Hematopoietic multipotent progenitor cell treated with erythropoietin and hydrocortisone succinate and interleukin-3 and kit ligand, for 4 days (in vitro differentiated cells): ENCODE measurements around the gene NFE2L1.
"Not testable (repeated sequence)": the region's sequence is repeated elsewhere in the genome, so short reads cannot be mapped to it uniquely, and the experiment has no call there.

Experiments used
- DNase-seq: peaks from one replicate; pipeline ENCODE4 v3.0.0-alpha.2; 2015

NFE2L1 gene, protein sequence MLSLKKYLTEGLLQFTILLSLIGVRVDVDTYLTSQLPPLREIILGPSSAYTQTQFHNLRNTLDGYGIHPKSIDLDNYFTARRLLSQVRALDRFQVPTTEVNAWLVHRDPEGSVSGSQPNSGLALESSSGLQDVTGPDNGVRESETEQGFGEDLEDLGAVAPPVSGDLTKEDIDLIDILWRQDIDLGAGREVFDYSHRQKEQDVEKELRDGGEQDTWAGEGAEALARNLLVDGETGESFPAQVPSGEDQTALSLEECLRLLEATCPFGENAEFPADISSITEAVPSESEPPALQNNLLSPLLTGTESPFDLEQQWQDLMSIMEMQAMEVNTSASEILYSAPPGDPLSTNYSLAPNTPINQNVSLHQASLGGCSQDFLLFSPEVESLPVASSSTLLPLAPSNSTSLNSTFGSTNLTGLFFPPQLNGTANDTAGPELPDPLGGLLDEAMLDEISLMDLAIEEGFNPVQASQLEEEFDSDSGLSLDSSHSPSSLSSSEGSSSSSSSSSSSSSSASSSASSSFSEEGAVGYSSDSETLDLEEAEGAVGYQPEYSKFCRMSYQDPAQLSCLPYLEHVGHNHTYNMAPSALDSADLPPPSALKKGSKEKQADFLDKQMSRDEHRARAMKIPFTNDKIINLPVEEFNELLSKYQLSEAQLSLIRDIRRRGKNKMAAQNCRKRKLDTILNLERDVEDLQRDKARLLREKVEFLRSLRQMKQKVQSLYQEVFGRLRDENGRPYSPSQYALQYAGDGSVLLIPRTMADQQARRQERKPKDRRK

DNA sequence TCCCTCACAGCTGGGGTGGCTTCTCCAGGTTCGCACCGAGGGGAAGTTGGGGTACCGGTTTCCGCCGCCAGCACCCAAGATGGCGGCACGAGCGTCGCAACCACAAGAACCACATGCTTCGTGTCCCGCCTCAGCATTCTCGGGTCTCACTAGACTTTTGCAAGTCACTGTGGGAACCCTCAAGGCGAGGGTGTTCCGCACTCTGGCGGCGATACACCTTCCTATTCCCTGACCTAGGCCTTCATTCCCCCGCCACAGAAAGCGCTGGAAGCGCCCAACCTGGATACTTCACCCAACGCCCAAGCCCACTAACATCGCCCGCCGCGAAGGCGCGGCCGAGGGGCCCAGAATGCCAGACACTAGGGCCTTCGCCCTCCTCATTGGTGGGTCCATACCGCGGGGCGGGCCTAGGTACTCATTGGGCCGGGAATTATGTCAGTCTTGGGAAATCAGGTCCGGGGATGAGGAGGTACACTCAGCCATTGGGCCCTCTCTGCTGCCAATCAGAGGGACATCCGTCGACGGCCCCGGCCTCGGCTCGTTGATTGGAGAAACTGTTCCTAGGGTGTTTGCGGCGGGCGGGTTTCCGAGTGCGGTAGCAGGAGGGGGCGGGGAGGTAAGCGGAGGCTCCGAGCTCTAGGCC lies at the start of gene NFE2L1:
NFE2L1 (plus strand) TSS at position 619 of the 643 bp plus-strand sequence. CDS start 2,760 bp downstream, outside the sequence.
- DNase-seq: peak; percentile 100

DNA sequence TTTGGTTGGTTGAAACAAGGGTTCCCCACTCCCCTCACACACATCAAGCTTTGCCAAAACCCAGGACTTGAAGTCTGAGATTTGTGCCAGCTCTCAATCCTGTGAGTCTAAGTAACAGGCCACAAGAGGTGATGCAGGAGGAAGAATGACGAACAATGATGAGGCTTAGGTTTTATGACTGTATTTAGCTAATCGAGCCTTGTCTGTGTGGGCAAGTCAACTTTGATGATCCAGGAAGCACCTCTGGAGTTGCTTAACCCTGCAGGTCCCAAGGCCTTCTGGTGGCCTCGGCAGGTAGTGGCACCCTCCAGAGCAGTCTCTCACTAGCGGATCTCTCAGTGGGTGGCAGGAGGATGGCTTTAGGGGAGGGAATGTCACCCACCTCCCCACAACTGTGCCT lies 48.6 kb upstream of the NFE2L1 start:
- no peak for DNase-seq

DNA sequence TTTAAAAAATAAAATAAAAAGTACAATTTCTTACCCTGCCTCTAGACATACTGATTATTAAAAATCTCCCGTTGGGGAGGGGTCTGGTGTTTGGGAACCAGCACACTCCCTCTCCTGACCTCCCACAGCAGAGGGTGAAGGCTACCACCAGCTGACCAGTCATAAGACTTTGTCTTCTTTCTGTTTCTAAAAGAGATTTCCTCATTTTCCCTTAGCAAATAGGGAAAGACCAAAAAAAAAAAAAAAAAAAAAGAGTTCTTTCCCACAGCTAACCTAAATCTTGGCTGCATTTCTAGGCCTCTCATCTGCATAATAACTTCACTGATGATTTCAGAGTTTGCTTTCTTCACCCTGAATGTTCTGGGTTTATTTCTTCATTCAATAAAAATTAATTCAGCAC lies 47.0 kb upstream of the NFE2L1 start:
- no peak for DNase-seq

DNA sequence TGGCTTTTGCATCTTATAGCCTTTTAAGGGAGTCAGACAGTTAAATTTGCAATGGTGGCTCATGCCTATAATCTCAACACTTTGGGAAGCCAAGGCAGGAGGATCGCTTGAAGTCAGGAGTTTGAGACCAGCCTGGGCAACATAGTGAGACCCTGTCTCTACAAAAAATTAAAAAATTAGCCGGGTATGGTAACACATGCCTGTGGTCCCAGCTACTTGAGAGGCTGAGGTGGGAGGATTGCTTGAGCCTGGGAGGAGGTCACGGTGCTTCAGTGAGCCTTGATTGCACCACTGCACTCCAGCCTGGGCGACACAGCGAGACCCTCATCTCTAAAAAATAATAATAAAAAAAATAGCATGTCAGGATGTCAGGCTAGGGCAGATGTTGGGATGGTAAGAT lies 46.5 kb upstream of the NFE2L1 start:
- not testable (repeated sequence) for DNase-seq

DNA sequence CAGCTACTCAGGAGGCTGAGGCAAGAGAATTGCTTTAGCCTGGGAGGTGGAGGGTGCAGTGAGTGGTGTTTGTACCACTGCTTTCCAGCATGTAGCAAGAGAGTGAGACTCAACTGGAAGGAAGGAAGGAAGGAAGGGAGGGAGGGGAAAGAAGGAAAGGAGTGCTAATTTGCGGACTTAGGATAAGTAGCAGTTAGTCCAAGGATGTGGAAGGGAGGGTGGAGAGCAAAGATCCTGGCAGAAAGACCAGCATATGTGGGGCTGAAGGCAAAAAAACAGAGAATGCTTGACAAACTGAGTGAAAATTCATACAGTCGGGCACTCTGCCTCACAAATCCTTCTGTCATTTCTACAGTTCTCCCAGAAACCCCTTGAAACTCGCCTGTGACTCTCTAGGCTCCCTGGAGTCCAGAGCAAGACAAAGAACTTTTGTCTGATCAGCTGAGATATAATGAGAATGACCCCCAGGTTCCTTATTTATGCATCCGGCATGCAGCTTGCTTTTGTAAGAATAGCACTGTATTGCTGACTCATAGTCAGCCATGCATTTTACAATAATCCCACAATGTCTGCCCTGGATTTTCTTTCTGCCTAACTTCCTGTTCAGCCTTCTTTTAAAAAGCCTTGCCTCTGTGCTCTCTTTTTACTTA lies 45.8 kb upstream of the NFE2L1 start:
- DNase-seq: peak; percentile 87

DNA sequence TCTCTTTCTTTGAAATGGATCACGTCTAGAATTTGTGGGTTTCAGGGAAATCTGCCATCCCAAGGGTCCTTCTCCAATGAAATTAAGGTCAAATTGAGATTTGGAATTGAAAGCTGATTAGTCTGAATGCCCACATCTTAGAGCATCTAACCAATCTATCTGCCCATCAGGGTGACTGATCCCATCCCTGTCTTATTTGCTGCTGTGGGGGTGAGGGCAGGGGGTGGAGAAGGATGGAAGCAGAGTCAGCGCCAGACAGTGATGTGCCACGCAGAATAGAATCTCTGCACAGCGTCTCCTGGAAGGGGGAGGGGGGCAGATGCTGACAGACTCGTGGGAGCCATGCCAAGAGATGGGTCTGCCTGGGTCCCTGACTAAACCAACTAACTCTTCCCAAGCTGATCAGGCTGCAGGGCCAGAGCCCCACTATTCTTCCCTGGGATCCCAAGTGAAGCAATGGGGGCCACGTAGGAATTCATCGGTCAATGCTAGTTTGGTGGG lies 45.2 kb upstream of the NFE2L1 start:
- DNase-seq: no peak

DNA sequence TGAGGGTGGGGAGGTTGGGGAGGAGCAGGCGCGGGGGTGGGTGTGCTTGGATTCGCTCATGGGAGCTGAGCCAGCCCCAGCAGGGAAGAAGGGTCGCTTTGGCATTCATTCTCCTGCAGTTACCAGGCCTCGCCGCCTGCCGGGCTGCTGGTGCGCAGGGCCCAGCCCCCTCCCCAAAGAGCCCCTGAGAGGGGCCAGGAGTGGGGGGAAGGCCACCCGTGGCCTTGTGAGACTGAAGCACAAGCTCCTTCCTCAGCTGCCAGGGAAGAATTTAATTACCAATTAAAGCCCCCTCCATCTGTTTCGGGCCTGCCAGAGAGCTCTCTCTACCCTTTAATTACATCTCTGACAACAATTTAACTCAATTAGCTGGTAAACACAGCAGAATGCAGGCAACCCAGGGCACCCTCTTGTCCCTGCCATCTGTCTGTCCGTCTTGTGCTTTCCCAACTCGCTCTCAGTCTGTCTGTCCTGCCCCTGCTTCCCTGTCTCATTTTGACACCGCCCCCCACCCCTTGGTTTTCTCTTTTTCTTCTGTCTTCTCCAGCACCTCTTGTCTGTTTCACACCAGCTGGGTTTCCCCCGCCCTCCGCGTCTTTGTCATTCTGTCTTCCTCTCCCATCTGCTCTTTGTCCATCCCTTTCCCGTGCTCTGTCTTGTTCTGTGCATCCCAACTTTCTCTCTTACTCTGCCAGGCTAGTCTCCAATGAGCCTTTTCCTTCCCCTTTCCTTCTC lies 44.6 kb upstream of the NFE2L1 start:
- no peak for DNase-seq

DNA sequence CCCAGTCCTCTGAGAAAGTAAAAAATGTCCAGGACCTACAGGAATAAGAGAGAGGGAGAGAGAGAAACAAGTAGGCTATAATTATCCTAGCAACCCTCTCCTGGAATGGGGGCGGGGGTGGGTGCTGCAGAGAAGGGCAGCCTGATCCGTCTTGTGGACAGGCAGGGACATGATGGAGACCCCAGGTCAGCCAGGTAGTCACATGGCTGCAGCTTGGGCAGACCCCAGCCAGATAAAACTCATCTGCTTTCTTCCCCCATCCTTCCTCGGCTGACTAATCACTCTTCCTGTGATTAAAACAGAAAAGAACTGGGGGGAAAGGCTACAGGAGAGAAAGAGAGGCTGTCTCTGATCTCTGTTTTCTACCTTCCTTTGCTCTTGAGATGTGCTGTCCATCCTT lies 43.2 kb upstream of the NFE2L1 start:
- no peak for DNase-seq

DNA sequence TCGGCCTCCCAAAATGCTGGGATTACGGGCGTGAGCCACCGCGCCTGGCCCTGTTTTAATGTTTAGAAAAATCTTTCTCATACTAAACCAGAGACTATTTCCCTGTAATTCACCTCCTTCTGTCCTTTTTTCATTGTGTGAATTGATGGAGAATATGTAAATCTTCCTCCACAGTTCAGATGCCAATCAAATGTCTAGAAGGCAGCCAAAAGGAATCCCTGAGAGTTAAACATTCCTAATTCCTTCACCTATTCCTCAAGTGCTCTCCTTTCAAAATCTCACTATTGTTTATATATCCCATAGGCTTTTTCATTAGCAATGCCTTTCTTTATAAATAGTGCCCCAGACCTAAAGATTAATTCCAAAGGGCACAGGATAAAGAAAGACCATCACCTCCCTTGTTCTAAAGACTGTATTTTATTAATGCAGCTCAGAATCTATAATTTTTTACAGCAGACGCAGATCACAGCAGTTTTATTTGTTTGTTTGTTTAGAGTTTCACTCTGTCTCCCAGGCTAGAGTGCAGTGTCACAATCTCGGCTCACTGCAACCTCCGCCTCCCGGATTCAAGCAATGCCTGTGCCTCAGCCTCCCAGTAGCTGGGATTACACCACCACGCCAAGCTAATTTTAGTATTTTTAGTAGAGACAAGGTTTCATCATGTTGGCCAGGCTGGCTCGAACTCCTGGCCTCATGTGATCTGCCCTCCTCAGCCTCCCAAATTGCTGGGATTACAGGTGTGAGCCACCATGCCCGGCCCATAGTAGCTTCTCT lies 41.0 kb upstream of the NFE2L1 start:
- DNase-seq: no peak

DNA sequence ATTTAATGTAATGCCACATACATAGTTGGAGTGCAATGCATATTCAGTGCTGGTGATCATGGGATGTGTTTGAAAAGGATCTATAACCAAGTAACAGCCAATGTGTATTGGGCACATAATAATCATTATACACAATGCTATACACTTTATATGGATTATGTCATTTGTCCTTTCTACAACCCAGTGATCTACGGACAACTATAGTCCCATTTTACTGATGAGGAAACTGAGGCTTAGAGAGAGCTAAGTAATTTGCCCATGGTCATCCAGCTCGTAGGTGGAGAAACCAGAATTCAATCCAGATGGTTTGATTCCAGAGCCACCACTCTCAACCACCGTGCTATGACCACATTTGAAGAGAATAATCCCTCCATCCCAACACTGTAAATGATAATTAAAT lies 38.0 kb upstream of the NFE2L1 start:
- no peak for DNase-seq

DNA sequence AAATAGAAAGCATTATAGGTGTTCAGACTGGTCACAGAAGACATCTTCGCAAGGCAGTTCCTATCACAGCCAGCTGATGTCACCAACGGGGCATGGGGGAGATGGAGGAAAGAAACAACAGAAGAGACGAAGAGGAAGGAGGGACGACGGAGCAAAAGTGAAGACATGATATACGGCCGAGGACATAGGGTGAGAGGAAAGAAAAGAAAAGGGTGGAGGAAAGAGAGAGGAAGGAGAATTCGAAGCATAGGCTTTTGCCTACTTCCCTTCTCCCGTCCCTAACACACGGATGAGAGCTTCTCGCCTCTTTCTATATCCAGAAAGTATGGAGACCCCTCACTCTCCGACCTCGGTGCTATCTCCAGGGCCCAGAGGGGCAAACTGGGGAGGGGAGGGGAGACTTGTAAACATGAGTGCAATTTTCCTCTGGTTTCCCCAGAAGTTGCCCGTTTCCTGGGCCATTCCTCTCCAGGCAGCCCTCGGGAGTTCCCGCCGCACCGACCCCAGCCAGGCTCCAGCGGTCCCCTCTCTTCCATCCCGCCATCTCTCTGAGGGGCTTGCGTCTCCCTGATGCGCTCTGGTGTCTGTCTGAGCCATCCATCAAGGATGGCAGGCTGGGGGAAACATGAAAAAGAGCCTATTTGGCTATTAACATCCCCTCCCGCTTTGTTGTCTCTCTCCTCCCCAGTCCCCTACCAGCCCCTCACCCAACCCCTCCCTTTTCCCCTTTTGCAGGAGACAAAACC lies 36.6 kb upstream of the NFE2L1 start:
- DNase-seq: peak; percentile 83

DNA sequence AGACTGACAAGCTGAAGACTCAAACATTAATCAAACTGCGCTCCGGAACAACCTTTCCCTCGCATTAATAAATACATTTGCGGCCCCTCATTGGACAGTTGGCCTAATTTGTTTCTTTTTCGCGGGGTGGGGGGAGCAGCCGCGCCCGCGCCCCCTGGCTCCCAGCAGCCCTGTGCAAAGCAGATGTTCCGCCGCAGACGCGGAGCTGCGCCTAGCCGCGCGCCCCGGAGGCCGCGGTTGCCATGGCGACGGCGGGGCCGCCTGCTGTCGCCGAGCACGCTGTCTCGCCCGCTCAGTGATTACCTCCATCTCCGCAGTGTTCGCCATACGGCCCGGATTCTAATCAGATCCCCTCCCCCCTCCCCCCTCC lies 36.0 kb upstream of the NFE2L1 start:
- DNase-seq: peak; percentile 76

DNA sequence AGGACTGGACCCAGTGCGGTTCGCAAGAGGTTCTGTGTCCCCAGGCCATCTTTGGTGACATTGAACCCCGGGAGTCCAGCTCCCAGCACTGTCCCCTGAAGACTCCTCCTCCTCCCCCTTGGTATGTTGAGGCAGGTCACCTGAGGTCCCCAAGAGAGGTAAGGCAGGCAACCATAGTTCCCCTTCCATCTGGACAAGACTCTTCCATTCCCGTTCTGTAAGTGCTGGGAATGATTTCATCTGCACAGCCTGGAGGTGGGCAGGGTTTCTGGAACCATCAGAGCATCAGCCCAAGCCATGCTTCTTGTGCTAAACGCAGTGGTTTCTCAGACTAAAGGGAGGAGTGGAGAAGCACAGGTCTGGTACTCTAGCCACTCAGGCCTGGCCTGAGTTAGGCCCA lies 35.5 kb upstream of the NFE2L1 start:
- DNase-seq: no peak

DNA sequence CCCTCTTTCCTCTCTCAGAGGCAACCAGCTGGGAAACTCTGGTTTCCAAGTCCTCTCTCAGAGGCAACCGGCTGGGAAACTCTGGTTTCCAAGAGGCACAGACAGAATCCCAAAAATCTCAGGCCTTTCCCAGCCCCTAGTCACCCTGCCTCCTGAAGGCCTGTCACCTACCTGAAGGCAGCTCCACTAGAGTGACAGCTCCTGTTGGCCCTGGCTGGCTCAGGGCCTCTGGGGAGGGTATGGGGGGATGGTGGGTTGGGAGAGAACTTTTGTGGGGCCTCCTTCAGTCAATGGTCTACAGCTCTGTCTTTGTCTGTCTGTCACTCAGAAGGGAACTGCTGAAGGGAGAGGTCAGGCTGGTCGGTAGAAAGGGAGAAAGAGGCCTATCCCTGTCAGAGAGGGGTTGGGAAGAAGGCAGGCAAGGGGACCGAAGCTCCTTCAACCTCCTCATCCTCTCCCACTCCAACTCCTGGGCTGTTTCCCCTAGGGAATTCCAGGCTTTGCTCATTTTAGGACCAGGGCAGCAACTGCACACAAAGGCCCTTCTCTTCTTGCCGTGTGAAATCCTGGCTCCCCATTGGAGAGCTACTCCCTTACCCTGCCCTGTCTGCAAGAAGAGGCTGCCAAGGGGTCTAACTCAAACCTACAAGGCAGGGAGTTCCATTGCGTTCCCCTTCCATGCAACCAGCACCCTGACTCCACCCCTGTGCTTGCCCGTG lies 34.1 kb upstream of the NFE2L1 start:
- DNase-seq: no peak

DNA sequence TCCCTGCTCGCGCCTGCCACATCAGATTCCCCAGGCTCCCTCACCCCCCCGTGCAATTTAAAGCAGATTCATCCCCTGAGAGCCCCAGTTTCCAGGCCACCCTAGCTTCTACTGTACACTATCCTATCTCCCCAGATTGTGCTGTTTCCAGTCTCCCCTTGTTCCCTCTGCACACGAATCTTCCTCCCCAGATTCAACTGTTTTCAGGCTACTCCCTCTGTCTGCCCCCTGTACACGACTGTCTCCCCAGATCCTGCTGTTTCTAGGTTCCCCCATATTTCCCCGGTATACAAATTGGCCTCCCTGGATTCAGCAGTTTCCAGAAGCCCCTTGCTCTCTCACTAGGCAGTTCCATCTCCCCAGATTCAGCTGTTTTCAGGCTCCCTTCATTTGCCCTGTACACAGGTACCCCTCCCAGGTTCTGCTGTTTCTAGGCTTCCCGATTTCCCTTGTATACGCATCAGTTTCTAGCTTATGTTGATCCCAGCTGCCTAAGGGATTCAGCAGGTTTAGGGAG lies 33.5 kb upstream of the NFE2L1 start:
- DNase-seq: no peak

DNA sequence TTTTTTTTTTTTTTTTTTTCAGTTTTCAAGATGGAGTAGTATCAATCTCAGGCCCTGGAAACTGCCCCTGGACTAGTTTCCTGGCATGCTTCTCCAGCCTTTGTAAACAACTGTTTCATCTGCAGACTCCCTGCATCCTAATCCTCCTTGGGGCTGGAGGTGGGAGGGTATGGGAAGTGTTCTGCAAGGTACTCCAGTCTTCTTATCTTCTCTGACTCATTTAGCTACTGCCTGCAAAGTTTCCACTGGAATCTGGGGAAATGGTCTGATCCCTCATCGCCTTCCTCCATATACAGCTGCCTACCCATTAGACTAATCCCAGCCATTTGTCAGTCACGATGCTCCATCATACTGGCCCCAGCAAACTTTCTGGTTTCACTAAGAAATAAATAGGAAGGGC lies 32.0 kb upstream of the NFE2L1 start:
- DNase-seq: no peak

DNA sequence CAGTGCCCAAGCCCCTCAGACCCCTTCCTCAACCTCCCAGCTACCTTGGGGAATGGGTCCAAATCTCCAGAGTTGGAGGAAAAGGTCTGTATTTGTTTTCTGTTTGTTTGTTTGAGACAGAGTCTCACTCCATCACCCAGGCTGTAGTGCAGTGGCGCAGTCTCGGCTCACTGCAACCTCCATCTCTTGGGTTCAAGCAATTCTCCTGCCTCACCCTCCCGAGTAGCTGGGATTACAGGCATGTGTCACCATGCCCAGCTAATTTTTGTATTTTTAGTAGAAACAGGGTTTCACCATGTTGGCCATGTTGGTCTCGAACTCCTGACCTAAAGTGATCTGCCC lies 30.4 kb upstream of the NFE2L1 start:
- not testable (repeated sequence) for DNase-seq

DNA sequence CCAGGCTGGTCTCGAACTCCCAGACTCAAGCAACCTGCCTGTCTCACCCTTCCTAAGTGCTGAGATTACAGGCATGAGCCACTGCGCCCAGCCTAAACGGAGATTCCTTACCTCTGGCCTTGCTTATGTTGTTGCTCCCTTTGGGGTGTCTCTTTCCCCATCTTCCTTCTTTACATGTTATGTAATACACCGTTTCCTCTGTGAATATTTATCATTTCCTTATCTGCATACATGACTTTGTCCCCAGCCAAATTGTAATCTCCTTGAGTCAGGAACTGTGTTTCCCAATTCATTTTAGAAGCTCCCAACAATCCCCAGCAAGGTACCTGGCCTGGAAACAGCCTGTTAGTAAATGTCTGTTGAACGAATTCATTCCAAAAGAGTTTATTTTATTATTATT lies 26.2 kb upstream of the NFE2L1 start:
- no peak for DNase-seq

DNA sequence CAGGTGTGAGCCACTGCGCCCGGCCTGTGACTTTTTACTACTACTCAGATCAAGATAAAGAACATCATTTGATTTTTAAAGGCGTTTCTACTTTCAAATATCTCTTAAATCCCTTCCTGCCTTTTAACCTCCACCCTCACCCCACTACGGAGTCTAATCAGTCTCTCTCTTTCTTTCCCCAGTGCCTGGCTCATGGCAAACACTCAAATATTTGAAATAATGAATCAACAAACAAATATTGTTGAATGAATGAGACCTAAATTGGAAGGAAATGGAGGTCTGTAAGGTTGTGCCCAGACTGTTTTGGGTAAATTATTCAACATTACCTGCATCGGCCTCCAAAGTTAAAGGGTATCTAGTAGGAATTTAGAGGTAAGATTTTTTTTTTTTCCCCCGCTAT lies 25.3 kb upstream of the NFE2L1 start:
- DNase-seq: peak; percentile 13
